Activated B cell treated with CpG ODN at 0.5 μM for 24 hours (primary cell): ENCODE data around the gene FHOD3. TPM values are rescaled to one million over a fixed set of nuclear protein-coding genes. Genes with fewer than 3 reads are reported as not detected.

Source experiments
- ATAC-seq: fragments of 200-7000 bp; cut with Tn5 transposase; one replicate; pipeline ENCODE4 v1.10.0; 2021; ENCODE audit warnings: low read depth, mild to moderate bottlenecking, moderate library complexity
- CTCF ChIA-PET: fragments of 350-600 bp; sonication (Branson Sonifier 250); formaldehyde crosslinking; loops from one replicate; lab custom pipeline; 2021; ENCODE audit warnings: antibody characterized with exemption; lab: Charles Lee
- POLR2A ChIA-PET: fragments of 350-600 bp; sonication (Branson Sonifier 250); formaldehyde crosslinking; loops from one replicate; lab custom pipeline; 2021; ENCODE audit warnings: antibody characterized with exemption; lab: Charles Lee
- DNase-seq: peaks from one replicate; pipeline ENCODE4 v3.0.0; 2022
- H3K27ac Mint-ChIP-seq: one replicate; pipeline ENCODE4 v1.8.0; 2020; ENCODE audit warnings: mixed read lengths
- H3K27me3 Mint-ChIP-seq: one replicate; pipeline ENCODE4 v1.8.0; 2021; ENCODE audit warnings: mixed read lengths
- H3K36me3 Mint-ChIP-seq: one replicate; pipeline ENCODE4 v1.8.0; 2021; ENCODE audit warnings: low read depth, mixed read lengths
- H3K4me1 Mint-ChIP-seq: one replicate; pipeline ENCODE4 v1.8.0; 2021; ENCODE audit warnings: mixed read lengths
- H3K4me3 Mint-ChIP-seq: one replicate; pipeline ENCODE4 v1.8.0; 2020; ENCODE audit warnings: mild to moderate bottlenecking, mixed read lengths
- H3K9me3 Mint-ChIP-seq: one replicate; pipeline ENCODE4 v1.8.0; 2020; ENCODE audit warnings: mixed read lengths
- intact Hi-C: fragments of 100-400 bp; cut with micrococcal nuclease; formaldehyde crosslinking; loops from one replicate; pipeline ENCODE4 v1.15.1; 2024
- total RNA-seq: library from RNA; stranded (reverse); gene quantifications from 2 replicates; pipeline ENCODE4 v1.2.3, GENCODE V29; 2022
- TF ChIP-seq, protein P1 (sequence below): fragments of 200-600 bp; IDR thresholded peaks from one replicate; pipeline ENCODE4 v1.8.0; 2022; ENCODE audit warnings: antibody characterized with exemption, mild to moderate bottlenecking

FHOD3 gene
- total RNA-seq, 1 donor from 2014 or later, result not detected

GRCh38 chr18:36527051-36527450, 229.5 kb downstream of the FHOD3 start:
- Mint-ChIP-seq H3K36me3 (no peaks in the 10 kb centered on the region), H3K4me1 (no peaks in the 10 kb centered on the region), H3K9me3 (no peaks in the 10 kb centered on the region), H3K27me3 (peaks cover 3% of the 10 kb centered on the region), H3K4me3 (no peak overlapping the region), H3K27ac (no peak overlapping the region)
- ChIA-PET CTCF (no interaction called here), POLR2A (no interaction called here)
- no peak for DNase-seq
- no peak for ATAC-seq
- intact Hi-C loops, result no loop called here
- TF ChIP-seq, protein P1, sequence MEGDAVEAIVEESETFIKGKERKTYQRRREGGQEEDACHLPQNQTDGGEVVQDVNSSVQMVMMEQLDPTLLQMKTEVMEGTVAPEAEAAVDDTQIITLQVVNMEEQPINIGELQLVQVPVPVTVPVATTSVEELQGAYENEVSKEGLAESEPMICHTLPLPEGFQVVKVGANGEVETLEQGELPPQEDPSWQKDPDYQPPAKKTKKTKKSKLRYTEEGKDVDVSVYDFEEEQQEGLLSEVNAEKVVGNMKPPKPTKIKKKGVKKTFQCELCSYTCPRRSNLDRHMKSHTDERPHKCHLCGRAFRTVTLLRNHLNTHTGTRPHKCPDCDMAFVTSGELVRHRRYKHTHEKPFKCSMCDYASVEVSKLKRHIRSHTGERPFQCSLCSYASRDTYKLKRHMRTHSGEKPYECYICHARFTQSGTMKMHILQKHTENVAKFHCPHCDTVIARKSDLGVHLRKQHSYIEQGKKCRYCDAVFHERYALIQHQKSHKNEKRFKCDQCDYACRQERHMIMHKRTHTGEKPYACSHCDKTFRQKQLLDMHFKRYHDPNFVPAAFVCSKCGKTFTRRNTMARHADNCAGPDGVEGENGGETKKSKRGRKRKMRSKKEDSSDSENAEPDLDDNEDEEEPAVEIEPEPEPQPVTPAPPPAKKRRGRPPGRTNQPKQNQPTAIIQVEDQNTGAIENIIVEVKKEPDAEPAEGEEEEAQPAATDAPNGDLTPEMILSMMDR, result no peak

DNA sequence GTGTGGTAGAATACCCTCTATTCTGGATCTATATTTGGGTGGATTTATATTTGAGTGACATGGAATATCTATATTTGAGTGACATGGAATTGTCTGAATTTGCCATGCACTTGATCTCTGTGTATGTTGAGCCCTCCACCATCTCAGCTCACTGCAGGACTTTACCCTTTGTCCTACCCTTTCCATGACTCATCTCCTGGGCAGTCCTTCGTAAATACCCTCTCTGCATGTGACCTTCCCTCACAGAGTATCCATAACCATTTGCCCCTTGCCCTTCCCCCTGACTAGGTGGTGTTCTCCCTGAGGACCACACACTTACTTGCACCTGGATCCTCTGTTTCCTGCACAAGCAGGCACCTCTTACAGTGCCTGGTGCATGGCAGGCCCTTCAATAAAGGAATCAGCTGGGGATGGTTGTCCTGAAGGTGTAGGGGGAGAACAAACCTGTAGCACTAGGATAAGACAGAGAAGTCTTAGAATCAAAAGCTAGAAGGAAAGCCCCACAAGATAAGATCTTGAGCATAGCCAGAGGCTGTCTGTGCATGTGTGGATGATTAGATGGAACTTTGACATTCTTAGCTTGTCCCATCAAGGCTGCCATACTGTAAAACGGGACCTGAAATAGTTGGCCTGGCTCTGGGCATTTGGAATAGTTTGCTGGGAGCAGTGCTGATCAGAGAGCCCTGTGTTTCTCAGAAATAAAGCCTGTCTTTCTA, 230.4 kb downstream of the FHOD3 start:
- H3K9me3 Mint-ChIP-seq, result no peaks in the 10 kb centered on the region
- no peak overlapping the region for H3K27ac Mint-ChIP-seq
- DNase-seq (no peak), ATAC-seq (no peak)
- H3K4me1 Mint-ChIP-seq, result no peaks in the 10 kb centered on the region
- intact Hi-C loops, result no loop called here
- TF ChIP-seq, protein P1, result no peak
- ChIA-PET CTCF (no interaction called here), POLR2A (no interaction called here)
- H3K4me3 Mint-ChIP-seq, result no peak overlapping the region
- H3K36me3 Mint-ChIP-seq, result no peaks in the 10 kb centered on the region
- H3K27me3 Mint-ChIP-seq, result peaks cover 3% of the 10 kb centered on the region

GRCh38 chr18:36529747-36530146, 232.2 kb downstream of the FHOD3 start:
- intact Hi-C loops, result no loop called here
- no peak for DNase-seq
- Mint-ChIP-seq H3K27me3 (peaks cover 1% of the 10 kb centered on the region), H3K9me3 (no peaks in the 10 kb centered on the region), H3K27ac (no peak overlapping the region), H3K36me3 (no peaks in the 10 kb centered on the region), H3K4me3 (no peak overlapping the region), H3K4me1 (no peaks in the 10 kb centered on the region)
- CTCF ChIA-PET, result no interaction called here
- POLR2A ChIA-PET, result no interaction called here
- ATAC-seq, result no peak
- TF ChIP-seq, protein P1, result no peak

- intact Hi-C loops, result no loop called here
- DNase-seq, result no peak
- no peak overlapping the region for H3K27ac Mint-ChIP-seq
- TF ChIP-seq, protein P1, result no peak
- H3K4me3 Mint-ChIP-seq, result no peak overlapping the region
- no peak for ATAC-seq
- ChIA-PET CTCF (no interaction called here), POLR2A (no interaction called here)
- H3K4me1 Mint-ChIP-seq, result no peaks in the 10 kb centered on the region
- no peaks in the 10 kb centered on the region for H3K27me3 Mint-ChIP-seq
- no peaks in the 10 kb centered on the region for H3K9me3 Mint-ChIP-seq
- no peaks in the 10 kb centered on the region for H3K36me3 Mint-ChIP-seq
These were observed 233.3 kb downstream of the FHOD3 start for GRCh38 chr18:36530676-36531405.

DNA sequence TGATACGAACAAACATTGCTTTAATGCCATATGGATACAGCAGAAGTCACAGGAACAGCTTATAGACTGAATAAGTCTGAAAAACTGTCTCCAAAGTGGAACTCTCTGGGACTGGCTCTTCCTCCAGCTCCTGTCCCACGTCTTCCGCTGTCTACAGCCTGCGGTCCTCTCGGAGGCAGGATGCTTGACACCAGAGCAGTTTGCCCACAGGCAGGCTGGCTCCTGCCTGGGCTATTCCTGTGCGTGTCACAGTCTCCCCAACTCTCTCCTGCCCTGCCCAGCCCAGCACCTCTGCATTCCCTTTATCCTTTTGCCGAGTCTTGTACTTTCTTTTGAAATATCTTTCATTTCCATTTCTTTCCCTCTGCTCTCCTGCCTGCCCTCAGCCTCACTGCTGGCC, 234.1 kb downstream of the FHOD3 start:
- ChIA-PET POLR2A (no interaction called here), CTCF (no interaction called here)
- intact Hi-C loops, result no loop called here
- TF ChIP-seq, protein P1, result no peak
- Mint-ChIP-seq H3K27me3 (peaks cover 3% of the 10 kb centered on the region), H3K4me1 (no peaks in the 10 kb centered on the region), H3K4me3 (no peak overlapping the region), H3K27ac (no peak overlapping the region), H3K9me3 (no peaks in the 10 kb centered on the region), H3K36me3 (no peaks in the 10 kb centered on the region)
- DNase-seq (no peak), ATAC-seq (no peak)
